ENCODE measurements around the gene DUOX1. TPM values are rescaled to one million over a fixed set of nuclear protein-coding genes. Genes with fewer than 3 reads are reported as not detected.

The DUOX1 gene
- total RNA-seq, 1 donor from 2014 or later = not detected

DNA sequence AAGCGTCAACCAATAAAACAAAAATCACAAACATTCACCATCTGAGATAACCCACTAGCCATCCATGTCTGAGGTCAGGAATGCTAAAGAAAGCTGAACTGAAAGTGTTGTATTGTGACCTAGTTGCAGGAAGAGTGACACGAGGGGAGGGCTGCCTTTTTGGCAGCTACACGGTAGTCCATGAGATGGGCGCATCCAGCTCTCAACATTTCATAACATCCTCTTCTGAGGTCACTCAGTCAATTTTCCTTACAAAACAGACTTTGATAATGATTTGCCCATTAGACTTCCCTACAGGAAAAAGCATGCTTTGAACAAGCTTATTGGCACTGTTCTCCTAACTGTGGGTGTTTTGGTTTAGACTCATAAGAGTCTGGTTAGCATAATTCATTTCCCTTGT is 73.4 kb downstream of the DUOX1 start:
- H3K9me3 Mint-ChIP-seq (ENCODE audit: unreplicated experiment) = no peaks in the 10 kb centered on the region
- H3K4me1 Mint-ChIP-seq (ENCODE audit: unreplicated experiment) = no peaks in the 10 kb centered on the region
- no peak for DNase-seq (ENCODE audit: extremely low spot score, unreplicated experiment)
- no peaks in the 10 kb centered on the region for H3K36me3 Mint-ChIP-seq (ENCODE audit: unreplicated experiment)
- H3K27ac Mint-ChIP-seq (ENCODE audit: unreplicated experiment) = no peak overlapping the region
- H3K27me3 Mint-ChIP-seq (ENCODE audit: unreplicated experiment) = peaks cover 31% of the 10 kb centered on the region
- TF ChIP-seq, protein P1, sequence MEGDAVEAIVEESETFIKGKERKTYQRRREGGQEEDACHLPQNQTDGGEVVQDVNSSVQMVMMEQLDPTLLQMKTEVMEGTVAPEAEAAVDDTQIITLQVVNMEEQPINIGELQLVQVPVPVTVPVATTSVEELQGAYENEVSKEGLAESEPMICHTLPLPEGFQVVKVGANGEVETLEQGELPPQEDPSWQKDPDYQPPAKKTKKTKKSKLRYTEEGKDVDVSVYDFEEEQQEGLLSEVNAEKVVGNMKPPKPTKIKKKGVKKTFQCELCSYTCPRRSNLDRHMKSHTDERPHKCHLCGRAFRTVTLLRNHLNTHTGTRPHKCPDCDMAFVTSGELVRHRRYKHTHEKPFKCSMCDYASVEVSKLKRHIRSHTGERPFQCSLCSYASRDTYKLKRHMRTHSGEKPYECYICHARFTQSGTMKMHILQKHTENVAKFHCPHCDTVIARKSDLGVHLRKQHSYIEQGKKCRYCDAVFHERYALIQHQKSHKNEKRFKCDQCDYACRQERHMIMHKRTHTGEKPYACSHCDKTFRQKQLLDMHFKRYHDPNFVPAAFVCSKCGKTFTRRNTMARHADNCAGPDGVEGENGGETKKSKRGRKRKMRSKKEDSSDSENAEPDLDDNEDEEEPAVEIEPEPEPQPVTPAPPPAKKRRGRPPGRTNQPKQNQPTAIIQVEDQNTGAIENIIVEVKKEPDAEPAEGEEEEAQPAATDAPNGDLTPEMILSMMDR (IDR thresholded peaks at IDR 0.05) = no peak
- no peak overlapping the region for H3K4me3 Mint-ChIP-seq (ENCODE audit: unreplicated experiment)

DNA sequence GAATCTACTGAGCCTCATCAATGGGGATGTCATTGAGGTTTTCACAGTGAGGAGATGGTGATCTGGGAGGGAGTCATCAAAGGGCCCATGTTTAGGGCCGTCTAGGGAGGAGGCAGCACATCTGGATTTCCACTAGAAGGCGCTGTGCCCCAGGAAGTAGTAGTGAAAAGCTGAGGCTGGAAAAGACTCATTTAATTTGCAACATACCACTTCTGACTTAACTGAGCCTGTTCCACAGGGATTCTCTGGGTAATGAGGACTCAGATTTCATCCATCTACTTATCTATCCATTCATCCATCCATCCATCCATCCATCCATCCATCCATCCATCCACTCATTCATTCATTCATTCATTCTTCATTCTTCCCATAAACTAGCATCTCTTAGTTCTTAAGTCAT is 75.4 kb downstream of the DUOX1 start:
- DNase-seq (ENCODE audit: extremely low spot score, unreplicated experiment) = no peak

GRCh38 chr15:45212493-45212892 is 82.7 kb downstream of the DUOX1 start:
- no peak for DNase-seq (ENCODE audit: extremely low spot score, unreplicated experiment)
- Mint-ChIP-seq H3K27ac (ENCODE audit: unreplicated experiment) (no peak overlapping the region), H3K9me3 (ENCODE audit: unreplicated experiment) (no peaks in the 10 kb centered on the region), H3K36me3 (ENCODE audit: unreplicated experiment) (no peaks in the 10 kb centered on the region), H3K4me1 (ENCODE audit: unreplicated experiment) (no peaks in the 10 kb centered on the region), H3K27me3 (ENCODE audit: unreplicated experiment) (peaks cover 14% of the 10 kb centered on the region), H3K4me3 (ENCODE audit: unreplicated experiment) (no peak overlapping the region)
- TF ChIP-seq, protein P1 (IDR thresholded peaks at IDR 0.05) = no peak

More for the DNA sequence above, 75.4 kb downstream of the DUOX1 start:
- Mint-ChIP-seq H3K27ac (ENCODE audit: unreplicated experiment) (no peak overlapping the region), H3K27me3 (ENCODE audit: unreplicated experiment) (peaks cover 32% of the 10 kb centered on the region), H3K9me3 (ENCODE audit: unreplicated experiment) (no peaks in the 10 kb centered on the region), H3K36me3 (ENCODE audit: unreplicated experiment) (no peaks in the 10 kb centered on the region), H3K4me3 (ENCODE audit: unreplicated experiment) (no peak overlapping the region), H3K4me1 (ENCODE audit: unreplicated experiment) (no peaks in the 10 kb centered on the region)
- TF ChIP-seq, protein P1 (IDR thresholded peaks at IDR 0.05) = peak; percentile 60

Other genes with a start within 250 kb of the DUOX1 start
- gene TERB2, start 173.3 kb upstream of the DUOX1 start, total RNA-seq = not detected in 2 replicates
- 9.6 and 9.8 TPM in 2 replicates for gene SORD, start 106.8 kb upstream of the DUOX1 start, total RNA-seq
- gene DUOX2, start 15.8 kb upstream of the DUOX1 start, total RNA-seq = 0.08 TPM in 1 of 2 replicates, not detected in the other
- not detected in 2 replicates for gene DUOXA2, start 15.7 kb upstream of the DUOX1 start, total RNA-seq
- gene DUOXA1, start 115 bp upstream of the DUOX1 start, total RNA-seq = not detected in 2 replicates
- 15.7 and 15.8 TPM in 2 replicates for gene SHF, start 58.0 kb downstream of the DUOX1 start, total RNA-seq
- gene SLC28A2, start 122.2 kb downstream of the DUOX1 start, total RNA-seq = not detected in 2 replicates
- gene GATM, start 248.6 kb downstream of the DUOX1 start, total RNA-seq = not detected in 2 replicates

Measured in osteocyte (in vitro differentiated cells).